Measurements from ENCODE around the gene XIST.
"Not testable (repeated sequence)": the region's sequence is repeated elsewhere in the genome, so short reads cannot be mapped to it uniquely, and the experiment has no call there.

XIST gene

DNA sequence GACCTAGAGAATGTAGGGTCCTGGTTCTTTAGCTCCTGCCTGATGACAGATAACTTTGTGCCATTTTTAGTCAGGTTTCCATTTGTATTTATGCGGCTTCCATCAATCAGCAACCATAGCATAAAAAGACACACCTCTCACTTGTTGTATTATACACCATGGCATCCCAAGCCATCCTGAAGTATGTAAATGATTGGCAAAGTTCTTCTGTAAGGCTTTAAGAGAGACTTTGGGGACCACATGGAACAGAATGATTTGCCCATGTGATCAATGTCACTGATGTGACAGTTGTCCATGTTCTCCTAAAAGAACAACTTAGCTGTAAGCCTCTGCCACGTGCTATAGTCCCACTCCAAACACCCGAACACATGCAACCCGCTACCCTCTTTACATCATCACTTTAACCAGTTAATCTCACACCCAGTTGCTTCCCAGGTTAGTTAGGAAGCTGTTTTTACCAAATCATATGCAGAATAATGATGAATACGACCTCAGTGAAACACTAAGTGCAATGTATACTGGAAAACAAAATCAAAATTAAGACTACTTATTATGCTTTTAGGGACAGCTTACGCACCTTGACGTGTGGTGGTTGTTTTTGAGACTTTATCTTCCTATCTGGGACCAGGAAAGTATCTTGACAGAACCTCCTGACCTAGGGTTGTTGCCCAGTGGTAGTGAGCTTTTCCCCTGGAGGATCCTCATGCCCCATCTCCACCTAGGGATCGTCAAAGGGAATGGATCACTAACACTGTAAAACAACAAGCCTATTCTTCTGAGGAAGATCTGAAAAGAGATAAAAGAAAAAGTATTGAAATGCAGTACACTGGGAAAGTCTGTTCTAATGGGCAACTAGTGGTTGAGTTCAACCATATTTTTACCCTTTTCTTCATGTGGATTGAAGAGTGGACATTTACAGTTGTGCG, 21.8 kb downstream of the XIST start:
- Mint-ChIP-seq H3K4me1 (ENCODE audit: low read depth in 2 of 2) (no peaks in the 10 kb centered on the region), H3K9me3 (no peaks in the 10 kb centered on the region), H3K36me3 (ENCODE audit: insufficient read depth) (no peaks in the 10 kb centered on the region), H3K4me3 (no peak overlapping the region), H3K27me3 (peaks cover 6 to 17% of the 10 kb centered on the region in 2 donors), H3K27ac (no peak overlapping the region)
- no peak for DNase-seq
- no peak for ATAC-seq (replicated peaks)

- ATAC-seq (replicated peaks) (no peak), DNase-seq (no peak)
- Mint-ChIP-seq H3K4me3 (no peak overlapping the region), H3K9me3 (no peaks in the 10 kb centered on the region), H3K4me1 (ENCODE audit: low read depth in 2 of 2) (no peaks in the 10 kb centered on the region), H3K27me3 (peaks cover 6 to 17% of the 10 kb centered on the region in 2 donors), H3K27ac (no peak overlapping the region), H3K36me3 (ENCODE audit: insufficient read depth) (no peaks in the 10 kb centered on the region)
Observed at GRCh38 chrX:73829890-73830466, 22.5 kb downstream of the XIST start.

- DNase-seq (no peak), ATAC-seq (replicated peaks) (no peak)
- no peaks in the 10 kb centered on the region for H3K36me3 Mint-ChIP-seq (ENCODE audit: insufficient read depth)
- no peak overlapping the region for H3K4me3 Mint-ChIP-seq
- no peak overlapping the region for H3K27ac Mint-ChIP-seq
- peaks cover 6 to 17% of the 10 kb centered on the region in 2 donors for H3K27me3 Mint-ChIP-seq
- H3K9me3 Mint-ChIP-seq, result no peaks in the 10 kb centered on the region
- no peaks in the 10 kb centered on the region for H3K4me1 Mint-ChIP-seq (ENCODE audit: low read depth in 2 of 2)
Observed at GRCh38 chrX:73828080-73828720, 24.3 kb downstream of the XIST start.

- DNase-seq, result no peak
- no peaks in the 10 kb centered on the region for H3K4me1 Mint-ChIP-seq (ENCODE audit: low read depth in 2 of 2)
- peaks cover 6 to 17% of the 10 kb centered on the region in 2 donors for H3K27me3 Mint-ChIP-seq
- H3K36me3 Mint-ChIP-seq (ENCODE audit: insufficient read depth), result no peaks in the 10 kb centered on the region
- no peaks in the 10 kb centered on the region for H3K9me3 Mint-ChIP-seq
- H3K27ac Mint-ChIP-seq, result no peak overlapping the region
- no peak overlapping the region for H3K4me3 Mint-ChIP-seq
- no peak for ATAC-seq (replicated peaks)
Observed at GRCh38 chrX:73827406-73827805, 25.1 kb downstream of the XIST start.

DNA sequence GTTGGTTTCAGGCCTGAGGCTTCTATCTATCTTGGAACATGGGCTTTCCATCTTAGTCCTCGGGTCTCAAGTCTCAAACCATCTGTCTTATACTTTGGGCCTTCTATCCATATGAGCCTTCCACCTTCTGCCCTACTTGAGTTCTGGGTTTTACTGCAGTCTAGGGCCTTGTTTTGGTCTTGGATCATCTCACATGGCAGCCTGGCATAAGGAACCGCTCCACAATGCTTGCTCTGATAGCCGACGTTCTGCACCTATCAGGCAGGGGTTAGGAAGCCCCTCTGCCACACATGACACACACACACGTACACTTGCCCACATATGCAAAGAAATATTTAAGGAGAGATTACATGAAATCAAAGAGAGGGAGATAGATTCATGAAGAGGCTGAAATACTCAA, 25.5 kb downstream of the XIST start:
- H3K4me3 Mint-ChIP-seq, result no peak overlapping the region
- no peak for ATAC-seq (replicated peaks)
- H3K9me3 Mint-ChIP-seq, result no peaks in the 10 kb centered on the region
- no peaks in the 10 kb centered on the region for H3K4me1 Mint-ChIP-seq (ENCODE audit: low read depth in 2 of 2)
- peaks cover 6 to 17% of the 10 kb centered on the region in 2 donors for H3K27me3 Mint-ChIP-seq
- DNase-seq, result no peak
- H3K27ac Mint-ChIP-seq, result no peak overlapping the region
- H3K36me3 Mint-ChIP-seq (ENCODE audit: insufficient read depth), result no peaks in the 10 kb centered on the region

- no peaks in the 10 kb centered on the region for H3K4me1 Mint-ChIP-seq (ENCODE audit: low read depth in 2 of 2)
- H3K4me3 Mint-ChIP-seq, result no peak overlapping the region
- no peaks in the 10 kb centered on the region for H3K9me3 Mint-ChIP-seq
- DNase-seq, result no peak
- ATAC-seq (replicated peaks), result no peak
- no peak overlapping the region for H3K27ac Mint-ChIP-seq
- H3K27me3 Mint-ChIP-seq, result peaks cover under 1 to 10% of the 10 kb centered on the region in 2 donors
- no peaks in the 10 kb centered on the region for H3K36me3 Mint-ChIP-seq (ENCODE audit: insufficient read depth)
Observed at GRCh38 chrX:73825569-73825968, 26.9 kb downstream of the XIST start.

GRCh38 chrX:73823473-73824004, 29.0 kb downstream of the XIST start:
- DNase-seq (no peak), ATAC-seq (replicated peaks) (no peak)
- H3K9me3 Mint-ChIP-seq, result no peaks in the 10 kb centered on the region
- no peak overlapping the region for H3K4me3 Mint-ChIP-seq
- H3K4me1 Mint-ChIP-seq (ENCODE audit: low read depth in 2 of 2), result no peaks in the 10 kb centered on the region
- H3K36me3 Mint-ChIP-seq (ENCODE audit: insufficient read depth), result no peaks in the 10 kb centered on the region
- H3K27me3 Mint-ChIP-seq, result peaks cover 0 to 13% of the 10 kb centered on the region in 2 donors
- H3K27ac Mint-ChIP-seq, result no peak overlapping the region

- ATAC-seq (replicated peaks) (no peak), DNase-seq (no peak)
- Mint-ChIP-seq H3K36me3 (ENCODE audit: insufficient read depth) (no peaks in the 10 kb centered on the region), H3K4me3 (no peak overlapping the region), H3K9me3 (no peaks in the 10 kb centered on the region), H3K4me1 (ENCODE audit: low read depth in 2 of 2) (no peaks in the 10 kb centered on the region), H3K27me3 (peaks cover 0 to 15% of the 10 kb centered on the region in 2 donors), H3K27ac (no peak overlapping the region)
Observed at GRCh38 chrX:73822775-73823174, 29.7 kb downstream of the XIST start.

DNA sequence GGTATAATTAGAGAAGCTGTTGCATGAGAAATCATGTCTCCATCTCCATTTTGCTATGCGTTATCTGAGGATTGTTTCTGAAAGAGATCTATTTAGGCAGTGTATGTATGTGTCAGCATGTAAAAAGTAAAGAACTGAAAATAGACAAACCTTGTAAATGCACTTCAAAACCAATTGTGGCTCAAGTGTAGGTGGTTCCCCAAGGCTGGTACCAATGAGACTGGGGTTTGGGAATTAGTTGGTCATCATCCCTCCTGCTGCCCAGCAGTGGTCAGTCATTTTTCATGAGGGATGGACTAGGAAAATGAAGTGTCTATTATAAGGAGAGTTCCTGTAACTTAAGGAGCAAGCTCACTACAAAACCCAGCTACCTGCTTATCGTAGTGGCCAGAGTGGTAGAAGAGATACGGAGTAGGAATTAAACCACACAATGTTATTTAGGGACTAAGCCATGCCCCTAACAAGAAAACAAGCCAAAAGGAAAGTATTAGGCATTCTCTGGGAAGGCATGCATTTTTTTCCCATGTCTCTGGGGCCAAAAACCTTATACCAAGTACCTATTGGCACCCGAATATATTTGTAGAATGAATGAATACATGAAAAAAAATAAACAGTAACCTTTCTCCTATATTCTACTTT, 30.5 kb downstream of the XIST start:
- no peak for ATAC-seq (replicated peaks)
- peaks cover 0 to 8% of the 10 kb centered on the region in 2 donors for H3K27me3 Mint-ChIP-seq
- H3K27ac Mint-ChIP-seq, result no peak overlapping the region
- H3K4me1 Mint-ChIP-seq (ENCODE audit: low read depth in 2 of 2), result no peaks in the 10 kb centered on the region
- H3K36me3 Mint-ChIP-seq (ENCODE audit: insufficient read depth), result no peaks in the 10 kb centered on the region
- DNase-seq, result no peak
- no peak overlapping the region for H3K4me3 Mint-ChIP-seq
- no peaks in the 10 kb centered on the region for H3K9me3 Mint-ChIP-seq

- not testable (repeated sequence) for H3K27ac Mint-ChIP-seq; H3K36me3 Mint-ChIP-seq (ENCODE audit: insufficient read depth); H3K9me3 Mint-ChIP-seq; H3K4me1 Mint-ChIP-seq (ENCODE audit: low read depth in 2 of 2); H3K27me3 Mint-ChIP-seq; DNase-seq; H3K4me3 Mint-ChIP-seq; ATAC-seq (replicated peaks)
Observed at GRCh38 chrX:73819864-73820558, 32.5 kb downstream of the XIST start.

- no peak overlapping the region for H3K27ac Mint-ChIP-seq
- H3K36me3 Mint-ChIP-seq (ENCODE audit: insufficient read depth), result no peaks in the 10 kb centered on the region
- H3K4me3 Mint-ChIP-seq, result no peak overlapping the region
- no peaks in the 10 kb centered on the region for H3K9me3 Mint-ChIP-seq
- ATAC-seq (replicated peaks), result no peak
- no peak for DNase-seq
- H3K4me1 Mint-ChIP-seq (ENCODE audit: low read depth in 2 of 2), result no peaks in the 10 kb centered on the region
- peaks cover 0 to 6% of the 10 kb centered on the region in 2 donors for H3K27me3 Mint-ChIP-seq
Observed at GRCh38 chrX:73818200-73819116, 34.1 kb downstream of the XIST start.
